ENCODE results near the gene TRIM61. TPM values are rescaled to one million over a fixed set of nuclear protein-coding genes. Genes with fewer than 3 reads are reported as not detected.
"Not testable (repeated sequence)": the region's sequence is repeated elsewhere in the genome, so short reads cannot be mapped to it uniquely, and the experiment has no call there.

TRIM61 gene
- total RNA-seq, 1 experiment from 2014 or later: 0.45 TPM

- intact Hi-C loops (cut with micrococcal nuclease; ENCODE audit: unreplicated experiment): no loop called here
- BruUV-seq (replicated peaks): no TSS peak
- TF ChIP-seq, protein P1, sequence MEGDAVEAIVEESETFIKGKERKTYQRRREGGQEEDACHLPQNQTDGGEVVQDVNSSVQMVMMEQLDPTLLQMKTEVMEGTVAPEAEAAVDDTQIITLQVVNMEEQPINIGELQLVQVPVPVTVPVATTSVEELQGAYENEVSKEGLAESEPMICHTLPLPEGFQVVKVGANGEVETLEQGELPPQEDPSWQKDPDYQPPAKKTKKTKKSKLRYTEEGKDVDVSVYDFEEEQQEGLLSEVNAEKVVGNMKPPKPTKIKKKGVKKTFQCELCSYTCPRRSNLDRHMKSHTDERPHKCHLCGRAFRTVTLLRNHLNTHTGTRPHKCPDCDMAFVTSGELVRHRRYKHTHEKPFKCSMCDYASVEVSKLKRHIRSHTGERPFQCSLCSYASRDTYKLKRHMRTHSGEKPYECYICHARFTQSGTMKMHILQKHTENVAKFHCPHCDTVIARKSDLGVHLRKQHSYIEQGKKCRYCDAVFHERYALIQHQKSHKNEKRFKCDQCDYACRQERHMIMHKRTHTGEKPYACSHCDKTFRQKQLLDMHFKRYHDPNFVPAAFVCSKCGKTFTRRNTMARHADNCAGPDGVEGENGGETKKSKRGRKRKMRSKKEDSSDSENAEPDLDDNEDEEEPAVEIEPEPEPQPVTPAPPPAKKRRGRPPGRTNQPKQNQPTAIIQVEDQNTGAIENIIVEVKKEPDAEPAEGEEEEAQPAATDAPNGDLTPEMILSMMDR (IDR thresholded peaks at IDR 0.05; ENCODE audit: unreplicated experiment): no peak
- CTCF ChIA-PET: no interaction called here
- Mint-ChIP-seq H3K4me1 (ENCODE audit: low read depth, unreplicated experiment) (no peaks in the 10 kb centered on the region), H3K27ac (ENCODE audit: unreplicated experiment) (no peak overlapping the region), H3K4me3 (ENCODE audit: low read depth, unreplicated experiment) (no peak overlapping the region), H3K36me3 (ENCODE audit: insufficient read depth, unreplicated experiment) (no peaks in the 10 kb centered on the region), H3K9me3 (ENCODE audit: low read depth, unreplicated experiment) (no peaks in the 10 kb centered on the region), H3K27me3 (ENCODE audit: unreplicated experiment) (no peaks in the 10 kb centered on the region)
- no peak for DNase-seq
Measured at GRCh38 chr4:164959896-164960295, 17.6 kb downstream of the TRIM61 start.

- H3K27me3 Mint-ChIP-seq (ENCODE audit: unreplicated experiment); H3K36me3 Mint-ChIP-seq (ENCODE audit: insufficient read depth, unreplicated experiment); CTCF ChIA-PET; intact Hi-C loops (cut with micrococcal nuclease; ENCODE audit: unreplicated experiment); DNase-seq; H3K9me3 Mint-ChIP-seq (ENCODE audit: low read depth, unreplicated experiment); H3K4me3 Mint-ChIP-seq (ENCODE audit: low read depth, unreplicated experiment); BruUV-seq (replicated peaks); H3K27ac Mint-ChIP-seq (ENCODE audit: unreplicated experiment); H3K4me1 Mint-ChIP-seq (ENCODE audit: low read depth, unreplicated experiment): not testable (repeated sequence)
Measured at GRCh38 chr4:164959421-164959820, 18.0 kb downstream of the TRIM61 start.

GRCh38 chr4:164956766-164957643, 20.5 kb downstream of the TRIM61 start:
- intact Hi-C loops (cut with micrococcal nuclease; ENCODE audit: unreplicated experiment): no loop called here
- Mint-ChIP-seq H3K36me3 (ENCODE audit: insufficient read depth, unreplicated experiment) (no peaks in the 10 kb centered on the region), H3K9me3 (ENCODE audit: low read depth, unreplicated experiment) (no peaks in the 10 kb centered on the region), H3K4me1 (ENCODE audit: low read depth, unreplicated experiment) (no peaks in the 10 kb centered on the region), H3K4me3 (ENCODE audit: low read depth, unreplicated experiment) (no peak overlapping the region), H3K27ac (ENCODE audit: unreplicated experiment) (no peak overlapping the region), H3K27me3 (ENCODE audit: unreplicated experiment) (no peaks in the 10 kb centered on the region)
- no peak for DNase-seq
- BruUV-seq (replicated peaks): no TSS peak
- TF ChIP-seq, protein P1 (IDR thresholded peaks at IDR 0.05; ENCODE audit: unreplicated experiment): no peak
- CTCF ChIA-PET: no interaction called here

DNA sequence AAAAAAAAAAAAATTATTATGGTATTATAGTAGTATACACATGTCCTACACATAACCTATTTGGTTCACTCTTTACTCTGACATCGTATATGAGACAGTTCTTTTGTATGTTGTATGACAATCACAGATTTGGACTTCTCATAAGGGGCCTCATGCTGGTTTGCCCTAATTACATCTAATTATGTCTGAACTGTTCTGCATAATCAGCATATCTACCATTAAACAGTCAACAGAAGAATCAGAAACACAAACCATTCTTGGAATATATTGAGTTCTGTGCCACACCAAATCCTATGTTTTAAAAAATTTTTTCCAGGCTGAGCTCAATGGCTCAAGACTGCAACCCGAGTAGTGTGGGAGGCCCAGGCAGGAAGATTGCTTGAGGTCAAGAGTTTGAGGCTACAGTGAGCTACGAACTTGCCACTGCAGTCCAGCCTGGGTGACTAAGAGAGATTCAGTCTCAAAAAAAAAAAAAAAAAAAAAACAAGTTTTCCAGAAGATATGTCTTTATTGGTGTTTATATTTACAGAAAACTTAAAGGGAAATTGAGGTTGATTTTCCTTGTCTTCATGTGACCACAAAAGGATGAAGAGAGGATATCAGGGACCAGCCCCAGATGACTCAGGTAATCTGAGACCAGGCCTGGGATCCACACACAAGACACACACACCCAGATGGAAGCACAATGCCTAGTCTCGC, 22.2 kb downstream of the TRIM61 start:
- Mint-ChIP-seq H3K27me3 (ENCODE audit: unreplicated experiment) (no peaks in the 10 kb centered on the region), H3K4me1 (ENCODE audit: low read depth, unreplicated experiment) (no peaks in the 10 kb centered on the region), H3K36me3 (ENCODE audit: insufficient read depth, unreplicated experiment) (no peaks in the 10 kb centered on the region), H3K4me3 (ENCODE audit: low read depth, unreplicated experiment) (no peak overlapping the region), H3K9me3 (ENCODE audit: low read depth, unreplicated experiment) (no peaks in the 10 kb centered on the region), H3K27ac (ENCODE audit: unreplicated experiment) (no peak overlapping the region)
- DNase-seq: no peak
- intact Hi-C loops (cut with micrococcal nuclease; ENCODE audit: unreplicated experiment): no loop called here
- TF ChIP-seq, protein P1 (IDR thresholded peaks at IDR 0.05; ENCODE audit: unreplicated experiment): no peak
- CTCF ChIA-PET: interaction anchor here (0.7 kb wide), 1 partner anchor 17 kb away, joined by 4 read pairs; no protein-coding TSS in a partner anchor
- BruUV-seq (replicated peaks): no TSS peak

Data from Calu3 (cell line).